ENCODE results near the gene TMEM223. TPM values are rescaled to one million over a fixed set of nuclear protein-coding genes. Genes with fewer than 3 reads are reported as not detected.
A peak's percentile ranks its signal among the peaks of the same experiment; 100 is the strongest.

Gene TMEM223
- total and polyA plus RNA-seq, 9 of the 15 experiments (the other 6 are each of a cell fraction or from before 2014, with no cell fraction given) = 5.9 to 34.5 (median 19.6) TPM

GRCh38 chr11:62791501-62792201, at the start of gene TMEM223 (continued):
- TF ChIP-seq ZNF592 (IDR thresholded peaks at IDR 0.05) = no peak
- no peak for TF ChIP-seq ARNT (IDR thresholded peaks at IDR 0.05)
- no peak for TF ChIP-seq ZNF274 (IDR thresholded peaks at IDR 0.05; ENCODE audit: borderline replicate concordance, low read depth, low read length)
- peak; percentile 90 for TF ChIP-seq ETV1 (tag; conservative IDR thresholded peaks at IDR 0.05; ENCODE audit: low read depth)
- TF ChIP-seq DDX20 (tag; IDR thresholded peaks at IDR 0.05; ENCODE audit: low read depth) = no peak
- TF ChIP-seq ZBTB49 (CRISPR knock-in tag; IDR thresholded peaks at IDR 0.05; ENCODE audit: borderline replicate concordance) = no peak; the same call in 1 of the 2 replicates
- no peak for TF ChIP-seq E2F4 (CRISPR knock-in tag; IDR thresholded peaks at IDR 0.05; ENCODE audit: low read depth)
- TF ChIP-seq SMARCA4 (IDR thresholded peaks at IDR 0.05) = no peak
- no peak for TF ChIP-seq CC2D1A (IDR thresholded peaks at IDR 0.05)
- TF ChIP-seq POLR2AphosphoS5 (IDR thresholded peaks at IDR 0.05; ENCODE audit: control insufficient read depth, insufficient read depth, low read depth, low read length) = peak; percentile 81
- TF ChIP-seq ZKSCAN1 (IDR thresholded peaks at IDR 0.05; ENCODE audit: low read depth, low read length) = no peak
- no peak for TF ChIP-seq ZNF280A (IDR thresholded peaks at IDR 0.05; ENCODE audit: low read depth, partially characterized antibody)
- no peak for TF ChIP-seq GTF2A2 (tag; IDR thresholded peaks at IDR 0.05)
- TF ChIP-seq HDAC8 (tag; IDR thresholded peaks at IDR 0.05) = no peak; the same call in 1 of the 2 replicates
- TF ChIP-seq GABPB2 (CRISPR knock-in tag; conservative IDR thresholded peaks at IDR 0.05) = no peak
- peak; percentile 92 for TF ChIP-seq SIN3B (IDR thresholded peaks at IDR 0.05; ENCODE audit: low read depth)

All from K562 (cell line).